NCI-H2196 treated with DMSO at 0.1 percent for 48 hours (cell line): ENCODE results near the gene FANCC.
"Not testable (repeated sequence)": the region's sequence is repeated elsewhere in the genome, so short reads cannot be mapped to it uniquely, and the experiment has no call there.

Experiments
- DNase-seq: peaks from one replicate; lab custom pipeline; 2025; ENCODE audit not compliant: unreplicated experiment; lab: John Stamatoyannopoulos, UW

FANCC gene

DNA sequence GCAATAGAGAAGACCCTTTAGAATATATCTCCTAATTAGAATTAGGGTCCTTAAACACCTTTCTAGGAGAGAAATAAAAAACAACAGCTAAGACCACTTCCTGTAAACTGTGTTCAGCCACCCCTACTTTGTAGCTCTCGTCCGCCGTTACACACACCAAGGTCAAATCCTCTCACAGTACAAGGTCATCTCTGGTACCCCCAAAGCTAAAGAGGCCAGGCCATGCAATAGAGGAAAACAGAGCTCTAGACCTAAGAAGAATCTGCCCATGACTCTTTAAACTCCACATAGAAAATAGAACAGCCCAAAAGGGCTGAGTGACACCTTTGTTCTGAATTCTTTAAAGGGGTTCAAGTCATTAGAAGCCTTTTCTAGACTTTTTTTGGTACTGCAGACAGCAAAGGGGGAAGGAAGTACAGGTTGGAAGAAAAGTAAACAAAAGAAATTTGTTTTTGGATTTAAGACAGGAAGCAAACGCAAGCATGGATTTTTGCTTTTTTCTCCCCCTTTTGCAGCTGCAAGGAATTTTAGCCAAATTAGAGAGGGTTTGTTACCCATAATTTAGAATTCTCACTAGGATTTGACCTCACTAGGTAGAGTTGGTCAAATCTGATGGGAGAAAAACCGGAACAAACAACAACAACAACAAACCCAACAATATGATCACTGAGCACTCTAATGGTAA is 13.4 kb upstream of the FANCC start:
- no peak for DNase-seq

DNA sequence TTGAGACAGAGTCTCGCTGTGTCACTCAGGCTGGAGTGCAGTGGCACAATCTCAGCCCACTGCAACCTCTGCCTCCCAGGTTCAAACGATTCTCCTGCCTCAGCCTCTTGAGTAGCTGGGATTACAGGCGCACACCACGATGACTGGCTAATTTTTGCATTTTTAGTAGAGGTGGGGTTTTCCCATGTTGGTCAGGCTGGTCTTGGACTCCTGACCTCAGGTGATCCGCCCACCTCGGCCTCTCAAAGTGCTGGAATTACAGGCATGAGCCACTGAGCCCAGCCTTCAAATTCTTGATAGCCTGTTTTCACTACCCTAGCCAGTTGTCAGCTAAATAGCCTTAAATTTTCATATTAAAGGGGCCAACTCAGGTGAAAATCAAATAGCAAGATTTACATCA is 11.6 kb upstream of the FANCC start:
- DNase-seq: not testable (repeated sequence)

DNA sequence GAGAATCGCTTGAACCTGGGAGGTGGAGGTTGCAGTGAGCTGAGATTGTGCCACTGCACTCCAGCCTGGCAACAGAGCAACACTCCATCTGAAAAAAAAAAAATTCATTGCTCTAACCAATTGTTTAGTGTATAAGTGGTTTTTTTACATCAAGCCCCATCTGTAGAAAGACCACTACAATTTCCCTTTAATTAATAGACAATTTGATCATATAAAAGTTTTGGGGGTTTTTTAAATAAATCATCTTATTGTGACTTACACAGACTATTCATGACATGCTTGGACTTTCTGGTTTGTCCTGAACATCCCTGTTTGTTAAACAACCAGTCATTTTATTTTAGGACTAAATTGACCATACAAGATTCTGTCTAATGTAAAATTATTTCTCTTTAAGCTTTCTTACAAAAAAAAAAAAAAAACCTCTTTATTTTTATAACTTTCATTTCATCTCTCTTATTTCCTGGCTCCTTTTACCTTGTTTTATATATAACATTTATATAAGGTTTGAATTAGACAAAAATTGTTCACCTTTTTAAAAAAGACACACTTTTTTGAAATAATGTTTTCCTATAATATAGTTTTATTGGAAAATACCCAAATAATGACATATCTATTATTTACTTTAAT is 9.8 kb upstream of the FANCC start:
- DNase-seq: no peak

DNA sequence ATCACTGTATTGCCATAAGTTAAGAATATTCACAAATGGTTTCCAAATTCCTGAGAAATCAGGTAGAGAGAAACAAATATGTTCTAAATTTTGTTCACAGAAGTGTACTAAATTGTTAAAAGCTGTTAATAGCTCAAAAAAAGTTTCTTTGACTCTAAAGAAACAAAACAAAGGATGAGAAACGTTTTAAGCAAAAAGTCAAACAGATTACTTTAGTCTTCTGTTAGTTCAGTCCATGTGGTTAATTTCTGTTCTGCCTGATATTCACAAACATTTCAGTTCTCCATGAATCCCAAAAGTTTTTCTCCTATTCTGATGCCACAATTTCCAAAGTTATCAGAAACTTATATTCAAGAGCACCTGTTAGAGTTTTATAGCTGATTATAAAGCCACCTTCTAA is 7.7 kb upstream of the FANCC start:
- no peak for DNase-seq

DNA sequence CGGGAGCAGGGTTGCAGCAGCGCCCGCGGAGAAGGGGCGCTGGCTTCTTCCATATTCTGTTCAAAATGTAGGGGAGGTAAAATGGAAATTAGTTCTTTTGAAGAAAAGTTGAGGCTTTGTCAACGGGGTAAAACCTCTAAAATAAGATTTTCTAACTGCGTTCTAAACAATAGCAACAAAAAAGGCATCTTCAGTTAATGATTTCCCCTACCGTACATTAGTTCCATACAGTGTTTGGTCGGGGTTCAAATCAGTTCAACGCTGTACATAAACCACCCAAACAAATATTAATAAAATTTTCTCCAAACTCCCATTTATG is 343 bp upstream of the FANCC start:
- DNase-seq: no peak

DNA sequence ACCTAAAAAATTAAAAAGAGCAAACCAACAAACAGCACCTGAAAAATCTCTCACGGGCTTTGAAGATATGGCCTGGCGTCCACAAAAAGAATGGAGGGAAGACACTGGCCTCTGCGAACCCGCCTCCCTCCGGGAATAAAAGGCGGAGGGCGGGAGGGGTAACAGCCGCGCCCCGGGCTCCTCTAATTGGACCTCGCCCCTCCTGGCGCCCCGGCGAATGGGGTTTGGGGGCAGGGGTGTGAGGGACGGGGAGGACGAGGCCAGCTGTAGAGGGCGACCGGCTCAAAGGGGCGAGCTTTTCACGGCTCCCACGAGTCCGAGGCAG is 753 bp downstream of the FANCC start:
- DNase-seq: peak; percentile 81

DNA sequence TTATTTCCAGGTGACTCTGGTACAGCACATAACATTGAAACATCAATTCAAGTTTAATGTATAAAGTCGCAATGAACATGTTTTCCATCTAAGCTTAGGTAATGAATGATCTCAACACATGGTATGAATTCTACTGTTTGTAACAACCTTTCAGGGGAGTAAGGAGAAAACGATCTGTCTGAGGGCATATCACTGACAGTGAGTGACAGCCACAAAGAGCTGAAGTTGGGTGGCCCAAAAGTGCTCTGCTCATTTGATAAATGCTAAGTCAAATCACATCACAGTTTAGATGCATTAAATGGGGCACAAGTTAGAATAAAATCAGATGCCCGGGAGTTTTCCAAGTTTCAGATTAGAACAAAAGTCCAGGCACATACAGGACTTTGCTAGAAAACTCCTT is 1.2 kb downstream of the FANCC start:
- DNase-seq: no peak

DNA sequence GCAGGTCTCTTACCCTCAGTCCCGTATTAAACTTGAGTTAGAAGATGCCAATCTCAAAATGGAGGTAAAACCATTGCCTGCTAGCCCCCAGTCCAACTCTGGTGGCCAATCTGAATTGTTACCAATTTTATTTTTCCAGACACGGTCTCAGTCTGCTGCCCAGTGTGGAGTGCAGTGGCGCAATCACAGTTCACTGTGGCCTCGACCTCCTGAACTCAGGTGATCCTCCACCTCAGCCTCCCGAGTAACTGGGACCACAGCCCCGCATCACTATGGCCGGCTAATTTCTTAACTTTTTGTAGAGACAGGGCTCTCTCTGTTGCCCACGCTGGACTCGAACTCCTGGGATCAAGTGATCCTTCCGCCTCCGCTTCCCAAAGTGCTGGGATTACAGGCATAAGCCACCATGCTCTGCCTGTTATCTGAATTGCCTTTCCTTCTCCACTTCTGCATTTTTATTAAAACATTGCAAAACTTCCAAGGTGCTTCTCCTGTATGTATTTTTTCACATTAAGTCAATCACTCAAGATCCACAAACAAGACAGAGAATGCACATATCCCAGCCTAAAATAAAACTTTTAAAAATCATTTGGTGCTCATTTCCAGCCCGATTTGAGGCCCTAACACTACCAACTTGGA is 2.3 kb downstream of the FANCC start:
- no peak for DNase-seq

DNA sequence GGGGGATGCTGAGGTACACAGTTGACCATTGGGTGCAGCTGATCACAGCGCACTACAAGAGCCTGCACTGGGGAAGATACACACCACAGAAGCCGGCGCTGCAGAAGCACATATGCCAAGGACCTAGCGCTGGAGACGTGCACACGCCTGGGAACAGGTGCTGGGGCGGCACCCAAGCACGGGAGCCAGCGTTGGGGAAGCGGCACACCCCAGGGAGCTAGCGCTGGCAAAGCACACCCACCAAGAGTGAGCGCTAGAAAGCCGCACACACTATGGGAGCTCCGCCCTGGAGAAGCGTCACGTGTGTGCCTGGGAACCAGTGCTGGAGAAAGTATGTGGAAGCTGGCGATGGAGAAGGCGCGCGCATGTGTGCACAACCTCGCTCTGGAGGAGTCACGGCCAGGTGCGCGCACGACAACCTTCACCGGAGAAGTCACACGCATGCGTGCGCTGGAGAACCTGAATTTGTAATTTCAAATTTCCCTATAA is 4.5 kb downstream of the FANCC start:
- DNase-seq: peak; percentile 73

DNA sequence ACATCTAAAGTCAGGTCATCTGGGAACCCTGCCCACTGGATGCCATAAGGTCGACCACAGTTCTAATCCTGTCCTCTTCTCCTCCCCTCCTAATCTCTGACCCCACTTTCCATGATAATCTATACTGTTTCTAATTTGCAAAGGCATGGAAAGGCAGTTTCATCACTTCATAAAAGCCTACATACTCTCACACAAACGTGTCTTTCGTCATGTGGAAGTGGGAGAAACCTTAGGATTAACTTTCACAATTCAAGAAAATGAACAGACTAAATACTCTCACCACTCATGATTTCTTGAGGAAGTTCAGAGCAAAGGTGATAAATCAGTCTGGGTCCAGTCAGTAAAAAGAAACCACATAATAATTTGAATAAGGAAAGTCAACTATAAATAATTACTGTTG is 5.5 kb downstream of the FANCC start:
- DNase-seq: no peak

DNA sequence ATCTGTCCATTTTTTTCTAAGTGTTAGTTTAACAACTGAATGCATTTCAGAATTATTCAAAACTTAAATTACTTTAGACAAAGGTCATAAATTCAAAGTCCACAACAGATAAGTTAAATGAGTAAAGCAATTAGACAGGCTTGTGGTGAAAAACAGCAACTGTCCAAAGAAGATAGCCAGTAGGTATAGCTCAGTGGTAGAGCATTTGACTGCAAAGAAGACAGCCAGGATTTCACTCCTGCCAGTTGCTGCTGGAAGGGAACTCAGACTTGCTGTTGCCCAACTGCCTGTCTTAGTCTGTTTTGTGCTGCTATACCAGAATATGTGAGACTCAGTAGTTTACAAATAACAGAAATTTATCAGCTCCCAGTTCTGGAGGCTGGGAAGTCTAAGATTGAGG is 10.0 kb downstream of the FANCC start:
- DNase-seq: no peak

DNA sequence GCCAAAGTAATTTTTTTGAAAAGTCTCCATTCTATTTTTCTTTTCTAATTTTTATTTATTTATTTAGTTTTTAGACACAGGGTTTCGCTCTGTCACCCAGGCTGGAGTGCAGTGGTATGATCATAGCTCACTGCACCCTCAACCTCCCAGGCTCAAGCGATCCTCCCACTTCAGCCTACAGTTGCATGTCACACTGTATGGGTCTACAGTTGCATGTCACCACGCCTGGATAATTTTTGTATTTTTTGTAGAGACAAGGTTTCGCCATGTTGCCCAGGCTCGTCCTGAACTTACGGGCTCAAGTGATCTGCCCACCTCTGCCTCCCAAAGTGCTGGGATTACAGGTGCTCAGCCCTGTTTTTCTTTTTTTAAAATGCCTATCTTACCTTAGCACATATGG is 10.7 kb downstream of the FANCC start:
- no peak for DNase-seq

DNA sequence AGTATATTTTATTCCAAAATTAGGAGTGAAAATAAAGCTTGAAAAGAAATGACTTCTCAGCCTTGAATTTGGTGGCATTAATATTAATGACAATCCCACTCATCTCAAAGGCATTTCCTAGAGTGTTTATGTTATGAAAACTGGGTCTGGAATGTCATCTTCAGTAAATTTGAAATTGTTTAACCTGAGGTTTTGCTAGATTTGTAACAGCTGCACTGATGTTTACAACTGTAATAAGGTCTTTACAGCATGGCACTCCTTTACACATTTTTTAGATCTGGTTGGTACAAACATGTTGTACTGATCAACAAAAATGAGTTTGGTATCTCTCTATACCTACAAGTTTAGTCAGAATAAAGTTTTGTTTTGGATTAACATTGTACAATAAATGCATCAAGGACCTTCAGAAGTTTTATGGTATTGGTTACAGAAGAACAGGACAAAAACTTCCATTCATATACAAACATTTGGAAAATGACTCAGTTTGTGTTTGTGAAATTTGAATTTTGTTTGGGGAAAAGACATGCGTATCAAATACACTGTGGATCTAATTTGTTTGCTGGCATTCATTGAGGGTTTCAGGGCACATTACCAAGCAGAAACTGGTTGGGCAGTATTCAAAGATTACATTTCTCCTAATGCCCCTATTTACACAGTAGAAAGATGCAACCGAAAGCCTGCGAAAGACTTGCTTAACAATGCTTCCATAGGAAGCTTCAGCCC is 11.6 kb downstream of the FANCC start:
- no peak for DNase-seq

DNA sequence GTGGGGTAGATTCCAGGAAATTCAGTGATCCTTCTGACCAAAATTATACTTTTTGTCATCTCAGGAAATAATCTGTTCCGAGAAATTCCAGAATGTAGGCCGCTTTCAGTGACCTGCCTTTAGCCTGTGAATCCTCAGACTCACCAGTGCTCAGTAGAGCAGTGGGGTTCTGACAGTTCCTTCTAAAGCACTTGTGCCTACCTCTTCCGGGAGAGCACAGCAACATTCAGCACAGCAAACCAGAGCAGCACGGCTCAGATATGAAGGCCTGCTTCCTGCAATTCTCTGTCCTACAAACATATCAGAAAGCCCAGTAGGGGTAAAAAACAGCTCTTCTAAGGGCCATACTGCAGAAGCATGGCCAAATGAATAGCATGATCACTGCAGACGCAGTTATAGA is 15.0 kb downstream of the FANCC start:
- no peak for DNase-seq

DNA sequence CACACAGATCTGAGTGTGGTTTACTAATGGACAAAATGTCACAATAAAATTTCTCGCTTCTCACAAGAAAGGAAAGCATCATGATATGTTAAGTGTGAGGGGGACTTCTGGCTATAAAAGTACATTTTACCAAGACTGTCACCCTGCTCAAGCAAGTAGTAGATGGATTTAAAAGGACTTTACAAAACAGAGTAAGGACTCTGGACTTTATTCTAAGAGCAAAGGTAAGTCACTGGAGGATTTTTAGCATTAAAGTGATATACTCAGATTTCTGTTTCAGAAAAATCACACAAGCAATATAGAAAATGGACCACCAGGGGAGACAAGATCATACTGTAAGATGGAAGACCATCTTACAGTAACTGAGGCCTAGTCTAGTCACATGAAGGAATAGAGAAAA is 19.7 kb downstream of the FANCC start:
- no peak for DNase-seq

DNA sequence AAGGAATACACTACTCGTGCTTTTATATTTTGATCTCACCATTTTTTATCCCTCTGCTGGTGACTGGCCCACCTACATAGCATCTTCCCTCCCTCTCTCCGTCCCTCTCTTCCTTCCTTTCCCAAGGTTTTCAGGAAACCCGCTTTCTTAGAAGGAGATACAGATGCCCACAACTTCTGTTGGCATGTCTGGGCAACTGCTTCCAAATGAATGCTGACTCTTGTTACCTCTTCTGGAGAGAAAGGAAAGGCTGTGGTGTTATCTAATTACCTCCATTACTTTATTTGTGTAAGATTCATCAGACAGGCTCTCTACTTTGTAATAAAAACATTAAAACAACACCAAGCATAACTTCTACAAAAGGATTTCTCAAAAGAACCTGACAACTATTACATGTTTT is 20.2 kb downstream of the FANCC start:
- no peak for DNase-seq

DNA sequence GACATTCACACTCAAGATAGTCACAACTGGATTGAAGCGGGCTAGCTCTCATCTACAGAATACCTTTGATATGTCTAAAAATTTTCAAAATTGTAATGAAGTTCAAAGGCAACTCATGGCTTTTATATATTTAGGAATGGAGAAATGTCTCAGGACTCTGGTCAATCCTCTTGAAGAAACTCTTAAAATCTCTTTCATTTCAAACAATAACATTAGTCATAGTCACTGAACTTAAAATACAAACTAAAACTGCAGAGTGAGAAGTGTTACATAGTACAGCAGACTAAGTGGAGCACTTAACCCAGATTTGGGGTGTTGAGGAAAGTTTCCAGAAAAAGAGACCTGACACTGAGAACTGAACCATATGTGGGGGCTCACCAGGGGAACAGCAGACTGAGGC is 20.7 kb downstream of the FANCC start:
- DNase-seq: no peak

DNA sequence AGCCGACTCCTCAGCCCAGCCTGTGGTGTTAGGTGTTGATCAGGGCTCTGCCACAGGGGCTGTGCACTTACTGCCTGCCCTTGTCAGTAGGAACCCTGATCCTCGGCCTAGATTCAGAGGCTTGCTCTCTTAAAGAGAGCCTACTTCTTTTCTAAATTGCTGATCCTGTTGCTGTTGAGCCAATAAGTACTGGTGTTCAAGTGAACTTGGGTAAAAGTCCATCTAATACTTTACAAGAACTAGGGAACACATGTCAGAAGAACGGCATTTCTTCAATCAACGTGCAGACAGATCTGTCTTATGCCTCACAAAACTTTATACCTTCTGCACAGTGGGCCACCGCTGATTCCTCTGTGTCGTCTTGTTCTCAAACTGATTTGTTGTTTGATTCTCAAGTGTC is 24.2 kb downstream of the FANCC start:
- DNase-seq: not testable (repeated sequence)

DNA sequence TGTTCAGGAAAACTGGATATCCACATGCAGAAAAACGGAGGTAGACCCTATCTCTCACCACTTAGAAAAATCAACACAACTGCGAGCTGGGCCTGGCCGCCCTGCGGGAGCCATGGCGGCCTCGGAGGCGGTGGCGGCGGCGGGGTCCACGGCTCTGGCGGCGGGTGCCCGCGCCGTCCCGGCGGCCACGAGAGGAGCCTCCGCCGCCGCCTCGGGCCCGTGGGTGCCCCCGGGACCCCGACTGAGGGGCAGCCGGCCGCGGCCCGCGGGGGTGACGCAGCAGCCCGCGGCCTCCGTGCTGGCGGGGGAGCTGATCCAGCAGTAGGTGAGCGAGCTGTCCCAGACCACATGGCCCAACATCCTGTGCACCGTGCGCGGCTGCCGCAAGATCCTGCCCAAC is 25.3 kb downstream of the FANCC start:
- no peak for DNase-seq

DNA sequence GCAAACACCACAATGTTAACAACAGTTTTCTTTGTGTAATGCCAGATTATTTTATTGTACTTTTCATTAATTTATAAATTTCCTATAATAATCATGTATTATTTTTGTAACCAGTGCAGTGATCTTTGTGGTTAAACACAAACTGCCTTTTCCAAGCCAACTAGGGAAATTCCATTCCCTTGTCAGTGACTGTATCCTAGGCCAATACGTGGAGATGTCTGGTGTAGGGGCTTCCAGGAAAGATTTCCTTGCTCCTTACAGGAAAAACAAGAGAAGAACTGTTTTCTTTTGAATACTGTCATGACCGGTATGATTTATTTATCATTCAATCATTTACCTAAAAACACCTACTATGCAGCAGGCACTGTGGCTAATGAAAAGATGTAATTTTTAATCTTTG is 31.4 kb downstream of the FANCC start:
- DNase-seq: no peak

DNA sequence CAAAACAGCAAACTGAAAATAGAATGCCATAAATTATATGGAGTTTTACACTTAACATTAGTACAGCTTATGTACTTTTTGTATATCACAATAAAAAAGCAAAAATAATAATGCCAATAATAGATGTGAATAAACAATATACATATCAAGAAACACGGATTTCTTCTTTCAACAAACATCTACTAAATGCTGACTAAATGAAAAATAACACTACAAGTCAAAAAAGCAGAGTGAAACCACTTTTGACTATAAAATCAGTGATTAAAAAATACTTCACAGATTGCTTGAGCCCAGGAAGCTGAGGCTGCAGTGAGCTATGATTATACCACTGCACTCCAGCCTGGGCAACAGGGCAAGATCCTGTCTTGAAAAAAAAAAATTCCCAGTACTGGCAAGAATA is 32.2 kb downstream of the FANCC start:
- DNase-seq: no peak
